ENCODE measurements around the gene TTC22. TPM values are rescaled to one million over a fixed set of nuclear protein-coding genes. Genes with fewer than 3 reads are reported as not detected.

The TTC22 gene
- total RNA-seq (2.1 TPM), polyA plus RNA-seq (1.0 TPM)

GRCh38 chr1:54800899-54801759, at the start of gene TTC22:
TSS of gene TTC22 (minus strand) at chr1:54801323. CDS start at chr1:54801163, 160 bp downstream.
- Histone ChIP-seq H3K36me3 (ENCODE audit: insufficient read depth) (no peaks in the 10 kb centered on the region), H3K4me1 (ENCODE audit: insufficient read depth) (no peaks in the 10 kb centered on the region), H3K27ac (ENCODE audit: low read depth) (no peak within 1 kb of the TSS), H3K4me3 (ENCODE audit: low read depth, low read length) (peak within 1 kb of the TSS; percentile 27)
- no peak for DNase-seq (ENCODE audit: extremely low spot score)
- 8% methylated on average over 58 of the region's 58 CpGs for WGBS

DNA sequence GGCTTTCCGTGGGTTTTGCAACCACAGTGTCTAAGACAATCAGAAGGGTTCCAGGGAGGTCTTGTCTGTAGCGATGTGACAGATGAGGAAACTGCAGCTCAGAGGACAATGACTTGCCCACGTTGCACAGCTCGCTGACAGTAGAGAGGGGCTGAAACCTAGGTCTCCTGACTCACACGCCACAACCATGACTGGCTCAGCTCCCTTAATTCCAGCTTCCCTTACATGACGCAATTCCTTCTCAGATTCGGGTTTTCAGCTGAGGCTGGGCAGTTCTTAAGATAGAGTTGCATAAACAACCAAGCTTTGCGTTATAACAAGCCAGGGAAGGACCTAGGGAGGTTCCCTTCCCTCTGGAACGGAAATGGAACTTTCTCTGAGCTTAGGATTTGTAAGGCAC, 49.6 kb upstream of the TTC22 start:
- Histone ChIP-seq H3K4me1 (ENCODE audit: insufficient read depth) (no peaks in the 10 kb centered on the region), H3K36me3 (ENCODE audit: insufficient read depth) (no peaks in the 10 kb centered on the region), H3K27ac (ENCODE audit: low read depth) (no peak overlapping the region), H3K4me3 (ENCODE audit: low read depth, low read length) (no peak overlapping the region)
- no peak for DNase-seq (ENCODE audit: extremely low spot score)
- 71% methylated on average over 9 of the region's 9 CpGs for WGBS

GRCh38 chr1:54850069-54850730, 49.1 kb upstream of the TTC22 start:
- no peaks in the 10 kb centered on the region for H3K4me1 ChIP-seq (ENCODE audit: insufficient read depth)
- no peaks in the 10 kb centered on the region for H3K36me3 ChIP-seq (ENCODE audit: insufficient read depth)
- no peak for DNase-seq (ENCODE audit: extremely low spot score)
- 51% methylated on average over 5 of the region's 5 CpGs for WGBS
- no peak overlapping the region for H3K4me3 ChIP-seq (ENCODE audit: low read depth, low read length)
- no peak overlapping the region for H3K27ac ChIP-seq (ENCODE audit: low read depth)

- WGBS = 75% methylated on average over 6 of the region's 6 CpGs
- no peak overlapping the region for H3K27ac ChIP-seq (ENCODE audit: low read depth)
- no peak for DNase-seq (ENCODE audit: extremely low spot score)
- no peaks in the 10 kb centered on the region for H3K36me3 ChIP-seq (ENCODE audit: insufficient read depth)
- H3K4me1 ChIP-seq (ENCODE audit: insufficient read depth) = no peaks in the 10 kb centered on the region
- H3K4me3 ChIP-seq (ENCODE audit: low read depth, low read length) = no peak overlapping the region
These were observed 48.3 kb upstream of the TTC22 start for GRCh38 chr1:54849219-54850068.

- Histone ChIP-seq H3K27ac (ENCODE audit: low read depth) (no peak overlapping the region), H3K36me3 (ENCODE audit: insufficient read depth) (no peaks in the 10 kb centered on the region), H3K4me3 (ENCODE audit: low read depth, low read length) (no peak overlapping the region), H3K4me1 (ENCODE audit: insufficient read depth) (no peaks in the 10 kb centered on the region)
- 89% methylated on average over 7 of the region's 7 CpGs for WGBS
- no peak for DNase-seq (ENCODE audit: extremely low spot score)
These were observed 47.2 kb upstream of the TTC22 start for GRCh38 chr1:54848134-54848948.

DNA sequence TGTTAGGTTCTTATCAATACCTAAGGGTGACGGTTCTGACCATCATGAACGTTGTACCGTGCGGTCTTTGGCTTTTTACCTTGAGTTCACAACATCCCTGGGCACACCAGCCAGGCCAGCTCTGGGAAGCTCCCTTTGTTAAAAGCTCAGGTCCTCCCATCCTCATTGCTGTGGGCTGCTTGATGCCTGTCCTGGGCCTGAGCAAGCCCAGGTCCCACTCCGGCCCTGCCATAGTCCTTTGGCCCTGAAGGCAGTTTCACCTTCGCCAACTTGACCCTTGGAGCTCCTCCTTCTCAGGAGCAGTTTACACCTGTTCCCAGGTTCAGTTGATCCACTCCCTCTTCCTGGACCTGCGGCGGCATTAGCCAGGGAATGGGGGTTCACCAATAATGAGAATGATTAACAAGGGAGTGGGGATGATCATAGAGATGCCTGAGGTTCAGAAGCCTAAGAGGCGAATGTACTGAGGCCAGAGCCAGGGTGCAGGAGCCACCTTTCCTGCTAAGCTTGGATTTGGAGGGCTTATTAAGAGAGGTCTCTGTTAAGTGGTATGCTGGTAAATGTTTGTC, 45.7 kb upstream of the TTC22 start:
- no peak for DNase-seq (ENCODE audit: extremely low spot score)
- H3K4me3 ChIP-seq (ENCODE audit: low read depth, low read length) = no peak overlapping the region
- WGBS = 88% methylated on average over 9 of the region's 9 CpGs
- H3K36me3 ChIP-seq (ENCODE audit: insufficient read depth) = no peaks in the 10 kb centered on the region
- no peak overlapping the region for H3K27ac ChIP-seq (ENCODE audit: low read depth)
- no peaks in the 10 kb centered on the region for H3K4me1 ChIP-seq (ENCODE audit: insufficient read depth)

- no peak for DNase-seq (ENCODE audit: extremely low spot score)
- Histone ChIP-seq H3K27ac (ENCODE audit: low read depth) (no peak overlapping the region), H3K4me3 (ENCODE audit: low read depth, low read length) (no peak overlapping the region), H3K36me3 (ENCODE audit: insufficient read depth) (no peaks in the 10 kb centered on the region), H3K4me1 (ENCODE audit: insufficient read depth) (no peaks in the 10 kb centered on the region)
- WGBS = 97% methylated on average over 3 of the region's 3 CpGs
These were observed 45.2 kb upstream of the TTC22 start for GRCh38 chr1:54846301-54846700.

DNA sequence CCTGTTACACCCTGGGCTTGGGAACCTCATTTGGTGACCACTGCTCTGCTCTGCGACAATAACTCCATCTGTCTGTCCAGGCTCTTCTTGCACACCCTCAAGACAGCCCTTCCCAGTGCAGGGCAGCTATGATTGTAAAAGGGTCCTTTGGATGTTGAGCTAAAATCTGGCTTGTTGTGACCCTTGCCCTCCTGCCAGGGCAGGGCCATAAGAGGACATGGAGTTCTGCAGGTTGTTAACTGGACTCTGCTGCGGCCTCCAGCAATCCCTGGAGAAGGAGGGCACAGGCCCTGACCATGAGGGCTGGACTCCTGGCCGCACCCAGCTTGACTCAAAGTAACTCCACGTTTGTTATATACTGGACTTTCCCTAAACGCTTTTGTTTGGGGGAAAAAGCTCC, 44.6 kb upstream of the TTC22 start:
- H3K27ac ChIP-seq (ENCODE audit: low read depth) = no peak overlapping the region
- DNase-seq (ENCODE audit: extremely low spot score) = no peak

GRCh38 chr1:54844564-54844963, 43.4 kb upstream of the TTC22 start:
- H3K27ac ChIP-seq (ENCODE audit: low read depth) = no peak overlapping the region
- no peaks in the 10 kb centered on the region for H3K4me1 ChIP-seq (ENCODE audit: insufficient read depth)
- WGBS = 89% methylated on average over 3 of the region's 3 CpGs
- no peaks in the 10 kb centered on the region for H3K36me3 ChIP-seq (ENCODE audit: insufficient read depth)
- no peak overlapping the region for H3K4me3 ChIP-seq (ENCODE audit: low read depth, low read length)
- DNase-seq (ENCODE audit: extremely low spot score) = no peak

More for the DNA sequence above, 44.6 kb upstream of the TTC22 start:
- Histone ChIP-seq H3K36me3 (ENCODE audit: insufficient read depth) (no peaks in the 10 kb centered on the region), H3K4me1 (ENCODE audit: insufficient read depth) (no peaks in the 10 kb centered on the region), H3K4me3 (ENCODE audit: low read depth, low read length) (no peak overlapping the region)
- 79% methylated on average over 5 of the region's 5 CpGs for WGBS

DNA sequence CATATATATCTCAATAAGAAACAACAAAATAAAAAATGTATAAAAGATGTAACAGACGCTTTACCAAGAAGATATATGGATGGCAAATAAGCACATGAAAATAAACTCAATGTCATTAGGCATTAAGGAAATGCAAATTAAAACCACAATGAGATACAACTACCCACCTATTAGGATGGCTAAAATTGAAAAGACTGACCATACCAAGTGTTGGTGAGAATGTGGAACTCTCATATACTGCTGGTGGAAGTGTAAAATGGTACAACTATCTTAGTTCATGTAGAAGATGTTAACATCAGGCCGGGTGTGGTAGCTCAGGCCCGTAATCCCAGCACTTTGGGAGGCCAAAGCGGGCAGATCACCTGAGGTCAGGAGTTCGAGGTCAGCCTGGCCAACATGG, 42.3 kb upstream of the TTC22 start:
- no peak for DNase-seq (ENCODE audit: extremely low spot score)
- Histone ChIP-seq H3K27ac (ENCODE audit: low read depth) (no peak overlapping the region), H3K4me1 (ENCODE audit: insufficient read depth) (no peaks in the 10 kb centered on the region), H3K36me3 (ENCODE audit: insufficient read depth) (no peaks in the 10 kb centered on the region), H3K4me3 (ENCODE audit: low read depth, low read length) (no peak overlapping the region)
- 90% methylated on average over 5 of the region's 5 CpGs for WGBS

GRCh38 chr1:54842963-54843362, 41.8 kb upstream of the TTC22 start:
- 80% methylated on average over 9 of the region's 9 CpGs for WGBS
- no peaks in the 10 kb centered on the region for H3K4me1 ChIP-seq (ENCODE audit: insufficient read depth)
- no peaks in the 10 kb centered on the region for H3K36me3 ChIP-seq (ENCODE audit: insufficient read depth)
- H3K4me3 ChIP-seq (ENCODE audit: low read depth, low read length) = no peak overlapping the region
- H3K27ac ChIP-seq (ENCODE audit: low read depth) = no peak overlapping the region
- DNase-seq (ENCODE audit: extremely low spot score) = no peak

DNA sequence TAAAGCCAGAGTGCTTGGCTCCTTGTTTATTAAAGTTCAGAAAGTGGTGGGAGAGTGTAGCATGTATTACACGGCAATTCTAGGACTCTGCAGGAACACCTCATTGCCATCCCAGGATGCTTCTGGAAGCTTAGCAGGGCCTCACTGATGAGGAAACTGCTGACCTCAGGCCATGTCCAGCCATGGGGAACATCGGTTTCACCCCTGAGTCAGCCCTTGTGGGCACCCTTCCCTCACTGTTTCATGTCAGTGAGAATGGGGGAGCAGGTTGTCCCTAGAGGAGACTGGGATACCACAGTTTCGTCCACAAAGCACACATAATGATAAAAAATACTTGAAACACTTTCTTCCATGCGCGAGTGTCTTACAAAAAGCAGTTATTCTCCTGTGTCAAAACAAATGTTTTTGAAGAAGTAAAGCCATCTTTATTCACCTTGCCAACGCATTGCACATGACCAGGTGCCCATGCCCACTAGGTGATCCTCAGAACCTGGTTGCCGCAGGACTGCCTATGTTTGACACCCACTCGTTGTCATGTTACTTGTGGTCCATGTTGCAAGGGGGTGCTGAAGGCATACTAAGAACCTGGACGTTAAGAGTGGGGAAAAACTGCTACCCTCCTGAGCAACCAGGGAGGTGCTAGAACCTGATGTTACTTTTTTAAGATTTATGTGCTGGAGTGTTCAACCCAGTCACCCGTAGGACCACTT, 41.2 kb upstream of the TTC22 start:
- no peaks in the 10 kb centered on the region for H3K36me3 ChIP-seq (ENCODE audit: insufficient read depth)
- H3K4me3 ChIP-seq (ENCODE audit: low read depth, low read length) = no peak overlapping the region
- no peaks in the 10 kb centered on the region for H3K4me1 ChIP-seq (ENCODE audit: insufficient read depth)
- no peak overlapping the region for H3K27ac ChIP-seq (ENCODE audit: low read depth)
- WGBS = 91% methylated on average over 10 of the region's 10 CpGs
- DNase-seq (ENCODE audit: extremely low spot score) = no peak
